Measurements from ENCODE around the gene CCND1. TPM values are rescaled to one million over a fixed set of nuclear protein-coding genes. Genes with fewer than 3 reads are reported as not detected.

The CCND1 gene
- total and polyA plus RNA-seq, 4 experiments from 2014 or later: 1.00 to 1.8 (median 1.6) TPM

- Mint-ChIP-seq H3K9me3 (peaks cover 0 to 3% (median 0%) of the 10 kb centered on the region in 8 donors), H3K4me1 (peaks cover 11 to 38% (median 27%) of the 10 kb centered on the region in 4 donors), H3K27me3 (peaks cover 24 to 40% of the 10 kb centered on the region in 2 donors), H3K4me3 (peak overlapping the region; percentile 39 to 78 (median 58)), H3K27ac (no peak overlapping the region), H3K36me3 (peaks cover 0 to 1% of the 10 kb centered on the region in 2 donors)
- ChIA-PET POLR2A (ENCODE audit: partially characterized antibody) (no interaction called here), CTCF (ENCODE audit: partially characterized antibody) (no interaction called here)
- intact Hi-C loops (cut with micrococcal nuclease): no loop called here
- peak in 1 of 5 donors; percentile 13 for DNase-seq
- no peak overlapping the region for H3K4me3 ChIP-seq (ENCODE audit: low read length in 2 of 2)
- H3K9me3 ChIP-seq (ENCODE audit: control insufficient read depth in 1 of 2, low read length in 2 of 2): no peaks in the 10 kb centered on the region
- H3K4me1 ChIP-seq (ENCODE audit: insufficient read depth, low read length): peaks cover 49% of the 10 kb centered on the region
- H3K27me3 ChIP-seq (ENCODE audit: insufficient read depth, low read length): peaks cover 37% of the 10 kb centered on the region
- no peaks in the 10 kb centered on the region for H3K36me3 ChIP-seq (ENCODE audit: insufficient read depth, low read length)
- H3K27ac ChIP-seq (ENCODE audit: low read depth, low read length): no peak overlapping the region
Measured at GRCh38 chr11:69637198-69637940, 3.6 kb upstream of the CCND1 start.

DNA sequence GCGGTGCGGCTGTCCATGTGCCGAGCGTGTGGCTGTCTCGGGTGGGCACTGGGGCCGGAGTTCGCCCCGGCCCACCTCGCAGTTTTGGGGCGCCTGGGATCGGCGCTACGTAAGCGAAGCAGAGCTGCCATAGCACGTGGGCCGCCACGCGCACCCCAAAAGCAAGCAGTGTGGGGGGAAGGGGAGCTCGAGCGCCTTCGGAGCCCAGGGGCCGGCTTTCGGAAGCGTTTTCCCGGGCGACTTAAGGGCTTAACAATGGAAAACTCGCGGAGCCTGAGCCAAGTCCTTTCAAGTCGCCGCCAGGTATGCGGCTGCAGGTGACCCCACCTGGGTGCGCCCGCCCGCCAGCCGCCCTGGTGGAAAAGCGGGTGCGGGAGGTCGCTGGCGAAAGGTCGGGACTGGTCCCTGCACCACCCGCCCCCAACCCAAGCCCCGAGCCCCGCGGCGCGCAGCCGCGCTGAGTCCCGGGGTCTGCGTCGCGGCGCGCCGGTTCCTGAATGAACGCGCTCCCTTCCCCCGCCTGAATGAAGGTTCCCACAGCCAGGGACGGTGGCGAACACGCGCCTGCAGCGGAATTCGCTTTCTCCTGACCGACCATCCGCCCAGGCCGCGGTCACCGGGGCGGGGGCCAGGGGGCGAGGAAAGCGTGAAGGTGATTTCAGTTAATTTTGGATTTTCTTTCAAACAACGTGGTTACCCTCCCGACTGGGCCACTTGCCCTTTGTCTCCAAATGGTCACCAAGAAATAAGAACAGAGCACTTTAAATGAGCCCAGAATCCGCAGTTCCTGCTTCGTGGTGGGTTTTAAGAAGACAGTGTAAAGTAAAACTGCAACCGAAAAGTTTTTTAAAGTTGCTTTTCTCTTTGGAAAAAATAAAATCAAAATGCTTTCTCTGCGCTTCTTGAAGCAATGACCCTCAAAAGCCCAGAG, 2.8 kb upstream of the CCND1 start:
- H3K4me1 Mint-ChIP-seq: peaks cover 11 to 38% (median 27%) of the 10 kb centered on the region in 4 donors
- H3K36me3 Mint-ChIP-seq: peaks cover 0 to 1% of the 10 kb centered on the region in 2 donors
- peak in 1 of 5 donors; percentile 35 for DNase-seq
- H3K27ac Mint-ChIP-seq: peak overlapping the region in 2 of 7 donors; percentile 44 to 47
- peaks cover 24 to 40% of the 10 kb centered on the region in 2 donors for H3K27me3 Mint-ChIP-seq
- H3K27ac ChIP-seq (ENCODE audit: low read depth, low read length): no peak overlapping the region
- CTCF ChIA-PET (ENCODE audit: partially characterized antibody): no interaction called here
- H3K36me3 ChIP-seq (ENCODE audit: insufficient read depth, low read length): no peaks in the 10 kb centered on the region
- POLR2A ChIA-PET (ENCODE audit: partially characterized antibody): no interaction called here
- H3K9me3 ChIP-seq (ENCODE audit: control insufficient read depth in 1 of 2, low read length in 2 of 2): no peaks in the 10 kb centered on the region
- peaks cover 0 to 3% (median 0%) of the 10 kb centered on the region in 8 donors for H3K9me3 Mint-ChIP-seq
- peak overlapping the region in 7 of 8 donors; percentile 24 to 78 (median 39) for H3K4me3 Mint-ChIP-seq
- H3K4me1 ChIP-seq (ENCODE audit: insufficient read depth, low read length): peaks cover 49% of the 10 kb centered on the region
- H3K27me3 ChIP-seq (ENCODE audit: insufficient read depth, low read length): peaks cover 37% of the 10 kb centered on the region
- intact Hi-C loops (cut with micrococcal nuclease): no loop called here
- no peak overlapping the region for H3K4me3 ChIP-seq (ENCODE audit: low read length in 2 of 2)

- POLR2A ChIA-PET (ENCODE audit: partially characterized antibody): no interaction called here
- H3K9me3 ChIP-seq (ENCODE audit: control insufficient read depth in 1 of 2, low read length in 2 of 2): no peaks in the 10 kb centered on the region
- peaks cover 0 to 1% of the 10 kb centered on the region in 2 donors for H3K36me3 Mint-ChIP-seq
- H3K4me3 ChIP-seq (ENCODE audit: low read length in 2 of 2): no peak overlapping the region
- H3K36me3 ChIP-seq (ENCODE audit: insufficient read depth, low read length): no peaks in the 10 kb centered on the region
- no peak overlapping the region for H3K27ac ChIP-seq (ENCODE audit: low read depth, low read length)
- H3K27me3 ChIP-seq (ENCODE audit: insufficient read depth, low read length): peaks cover 37% of the 10 kb centered on the region
- peak overlapping the region in 1 of 7 donors; percentile 44 for H3K27ac Mint-ChIP-seq
- H3K4me1 ChIP-seq (ENCODE audit: insufficient read depth, low read length): peaks cover 55% of the 10 kb centered on the region
- H3K27me3 Mint-ChIP-seq: peaks cover 24 to 40% of the 10 kb centered on the region in 2 donors
- peak in 1 of 5 donors; percentile 38 for DNase-seq
- H3K4me3 Mint-ChIP-seq: peak overlapping the region in 5 of 8 donors; percentile 49 to 80 (median 72)
- intact Hi-C loops (cut with micrococcal nuclease): no loop called here
- H3K4me1 Mint-ChIP-seq: peaks cover 11 to 38% (median 27%) of the 10 kb centered on the region in 4 donors
- H3K9me3 Mint-ChIP-seq: peaks cover 0 to 3% (median 0%) of the 10 kb centered on the region in 8 donors
- CTCF ChIA-PET (ENCODE audit: partially characterized antibody): no interaction called here
Measured at GRCh38 chr11:69638941-69639681, 1.8 kb upstream of the CCND1 start.

DNA sequence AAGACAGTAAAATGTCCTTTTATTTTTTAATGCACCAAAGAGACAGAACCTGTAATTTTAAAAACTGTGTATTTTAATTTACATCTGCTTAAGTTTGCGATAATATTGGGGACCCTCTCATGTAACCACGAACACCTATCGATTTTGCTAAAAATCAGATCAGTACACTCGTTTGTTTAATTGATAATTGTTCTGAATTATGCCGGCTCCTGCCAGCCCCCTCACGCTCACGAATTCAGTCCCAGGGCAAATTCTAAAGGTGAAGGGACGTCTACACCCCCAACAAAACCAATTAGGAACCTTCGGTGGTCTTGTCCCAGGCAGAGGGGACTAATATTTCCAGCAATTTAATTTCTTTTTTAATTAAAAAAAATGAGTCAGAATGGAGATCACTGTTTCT, 1.1 kb upstream of the CCND1 start:
- Histone ChIP-seq H3K4me1 (ENCODE audit: insufficient read depth, low read length) (peaks cover 55% of the 10 kb centered on the region), H3K4me3 (ENCODE audit: low read length in 2 of 2) (no peak overlapping the region), H3K9me3 (ENCODE audit: control insufficient read depth in 1 of 2, low read length in 2 of 2) (no peaks in the 10 kb centered on the region), H3K36me3 (ENCODE audit: insufficient read depth, low read length) (no peaks in the 10 kb centered on the region), H3K27me3 (ENCODE audit: insufficient read depth, low read length) (peaks cover 37% of the 10 kb centered on the region), H3K27ac (ENCODE audit: low read depth, low read length) (no peak overlapping the region)
- Mint-ChIP-seq H3K4me3 (peak overlapping the region; percentile 48 to 80 (median 74)), H3K36me3 (peaks cover 0 to 1% of the 10 kb centered on the region in 2 donors), H3K27ac (peak overlapping the region in 2 of 7 donors; percentile 41 to 78), H3K4me1 (peaks cover 11 to 38% (median 27%) of the 10 kb centered on the region in 4 donors), H3K9me3 (peaks cover 0 to 3% (median 0%) of the 10 kb centered on the region in 8 donors), H3K27me3 (peaks cover 24 to 38% of the 10 kb centered on the region in 2 donors)
- intact Hi-C loops (cut with micrococcal nuclease): no loop called here
- DNase-seq: no peak
- ChIA-PET CTCF (ENCODE audit: partially characterized antibody) (no interaction called here), POLR2A (ENCODE audit: partially characterized antibody) (no interaction called here)

DNA sequence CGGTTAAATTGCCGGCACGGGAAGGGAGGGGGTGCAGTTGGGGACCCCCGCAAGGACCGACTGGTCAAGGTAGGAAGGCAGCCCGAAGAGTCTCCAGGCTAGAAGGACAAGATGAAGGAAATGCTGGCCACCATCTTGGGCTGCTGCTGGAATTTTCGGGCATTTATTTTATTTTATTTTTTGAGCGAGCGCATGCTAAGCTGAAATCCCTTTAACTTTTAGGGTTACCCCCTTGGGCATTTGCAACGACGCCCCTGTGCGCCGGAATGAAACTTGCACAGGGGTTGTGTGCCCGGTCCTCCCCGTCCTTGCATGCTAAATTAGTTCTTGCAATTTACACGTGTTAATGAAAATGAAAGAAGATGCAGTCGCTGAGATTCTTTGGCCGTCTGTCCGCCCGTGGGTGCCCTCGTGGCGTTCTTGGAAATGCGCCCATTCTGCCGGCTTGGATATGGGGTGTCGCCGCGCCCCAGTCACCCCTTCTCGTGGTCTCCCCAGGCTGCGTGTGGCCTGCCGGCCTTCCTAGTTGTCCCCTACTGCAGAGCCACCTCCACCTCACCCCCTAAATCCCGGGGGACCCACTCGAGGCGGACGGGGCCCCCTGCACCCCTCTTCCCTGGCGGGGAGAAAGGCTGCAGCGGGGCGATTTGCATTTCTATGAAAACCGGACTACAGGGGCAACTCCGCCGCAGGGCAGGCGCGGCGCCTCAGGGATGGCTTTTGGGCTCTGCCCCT, 529 bp upstream of the CCND1 start:
- Histone ChIP-seq H3K4me1 (ENCODE audit: insufficient read depth, low read length) (peaks cover 55% of the 10 kb centered on the region), H3K4me3 (ENCODE audit: low read length in 2 of 2) (no peak overlapping the region), H3K27ac (ENCODE audit: low read depth, low read length) (no peak overlapping the region), H3K9me3 (ENCODE audit: control insufficient read depth in 1 of 2, low read length in 2 of 2) (no peaks in the 10 kb centered on the region), H3K27me3 (ENCODE audit: insufficient read depth, low read length) (peaks cover 37% of the 10 kb centered on the region), H3K36me3 (ENCODE audit: insufficient read depth, low read length) (no peaks in the 10 kb centered on the region)
- H3K9me3 Mint-ChIP-seq: peaks cover 0 to 3% (median 0%) of the 10 kb centered on the region in 8 donors
- ChIA-PET POLR2A (ENCODE audit: partially characterized antibody) (no interaction called here), CTCF (ENCODE audit: partially characterized antibody) (interaction anchor here (5.8 kb wide), 1 partner anchor 346 kb away, joined by 52 read pairs; the partner anchor contains the start of gene MYEOV)
- H3K27me3 Mint-ChIP-seq: peaks cover 24 to 33% of the 10 kb centered on the region in 2 donors
- H3K36me3 Mint-ChIP-seq: peaks cover 0 to 1% of the 10 kb centered on the region in 2 donors
- peak overlapping the region; percentile 60 to 80 (median 74) for H3K4me3 Mint-ChIP-seq
- peak overlapping the region in 2 of 7 donors; percentile 41 to 78 for H3K27ac Mint-ChIP-seq
- intact Hi-C loops (cut with micrococcal nuclease): no loop called here
- peaks cover 11 to 38% (median 27%) of the 10 kb centered on the region in 4 donors for H3K4me1 Mint-ChIP-seq
- peak in 1 of 5 donors; percentile 24 for DNase-seq

Measured in CD4-positive, alpha-beta memory T cell (primary cell).